ENCODE data around the gene PCSK6. TPM values are rescaled to one million over a fixed set of nuclear protein-coding genes. Genes with fewer than 3 reads are reported as not detected.

Gene PCSK6
- total and polyA plus RNA-seq, 2 experiments from 2014 or later: 0.38 TPM; not detected in 1

GRCh38 chr15:101254157-101255050 lies 235.1 kb downstream of the PCSK6 start:
- 81 to 83% methylated on average over 11 of the region's 11 CpGs for WGBS, 2 experiments (ENCODE audit: low coverage in 1 of 2, low lambda C conversion rate in 2 of 2, missing lambda C conversion rate in 2 of 2)
- no peak overlapping the region for H3K27ac ChIP-seq

More at GRCh38 chr15:101254157-101255050, 235.1 kb downstream of the PCSK6 start:
- in situ Hi-C loops (cut with MboI): loop anchor here (5.0 to 25.0 kb wide), 3 partner anchors 170 to 342 kb away; partner anchors contain the start of gene LRRK1
- H4K20me1 ChIP-seq (ENCODE audit: insufficient read depth): no peaks in the 10 kb centered on the region
- H3F3A ChIP-seq (ENCODE audit: insufficient read depth): peaks cover 20% of the 10 kb centered on the region
- H3K4me3 ChIP-seq: no peak overlapping the region
- TF ChIP-seq EZH2 (IDR thresholded peaks at IDR 0.05; ENCODE audit: insufficient read depth, poor library complexity, severe bottlenecking) (no peak), EZH2phosphoT487 (IDR thresholded peaks at IDR 0.05; ENCODE audit: insufficient read depth, low read depth) (no peak)
- H3K9me3 ChIP-seq (ENCODE audit: low read depth): no peaks in the 10 kb centered on the region
- no peaks in the 10 kb centered on the region for H3K27me3 ChIP-seq (replicated peaks; ENCODE audit: insufficient read depth)
- H2AFZ ChIP-seq: no peak overlapping the region
- H3K4me2 ChIP-seq (ENCODE audit: unreplicated experiment): no peak overlapping the region
- no peaks in the 10 kb centered on the region for H3K36me3 ChIP-seq (ENCODE audit: low read depth)
- H3K4me1 ChIP-seq (ENCODE audit: insufficient read depth): peaks cover 19% of the 10 kb centered on the region
- no peaks in the 10 kb centered on the region for H3K9me2 ChIP-seq (ENCODE audit: insufficient read depth)
- DNase-seq: no peak
- no peak overlapping the region; the same call in 1 of the 2 replicates for H3K9ac ChIP-seq
- peaks cover 22% of the 10 kb centered on the region for H3K79me2 ChIP-seq (ENCODE audit: insufficient read depth)

Other genes starting within 250 kb of the PCSK6 start
- gene CHSY1, start 237.7 kb downstream of the PCSK6 start, total RNA-seq (2014; rRNA removed; shearing (Covaris generic)): 29.8 and 31.3 TPM in 2 replicates
- 4.8 and 5.2 TPM in 2 replicates for gene CHSY1, start 237.7 kb downstream of the PCSK6 start, polyA plus RNA-seq (2016; fragmentation: Nextera tagmentation; extraction: Ambion mirVana)
- 98.7 and 98.9 TPM in 2 replicates for gene SELENOS, start 212.2 kb downstream of the PCSK6 start, total RNA-seq (2014; rRNA removed; shearing (Covaris generic))
- 142 TPM in 2 replicates for gene SELENOS, start 212.2 kb downstream of the PCSK6 start, polyA plus RNA-seq (2016; fragmentation: Nextera tagmentation; extraction: Ambion mirVana)
- 29.3 and 35.2 TPM in 2 replicates for gene SNRPA1, start 194.5 kb downstream of the PCSK6 start, total RNA-seq (2014; rRNA removed; shearing (Covaris generic))
- 67.7 and 70.4 TPM in 2 replicates for gene SNRPA1, start 194.5 kb downstream of the PCSK6 start, polyA plus RNA-seq (2016; fragmentation: Nextera tagmentation; extraction: Ambion mirVana)
- 49.0 and 68.7 TPM in 2 replicates for gene TM2D3, start 162.7 kb upstream of the PCSK6 start, total RNA-seq (2014; rRNA removed; shearing (Covaris generic))
- gene TM2D3, start 162.7 kb upstream of the PCSK6 start, polyA plus RNA-seq (2016; fragmentation: Nextera tagmentation; extraction: Ambion mirVana): 58.3 and 58.7 TPM in 2 replicates
- gene TARS3, start 234.8 kb upstream of the PCSK6 start, total RNA-seq (2014; rRNA removed; shearing (Covaris generic)): 7.9 and 9.5 TPM in 2 replicates
- gene TARS3, start 234.8 kb upstream of the PCSK6 start, polyA plus RNA-seq (2016; fragmentation: Nextera tagmentation; extraction: Ambion mirVana): 7.2 and 8.1 TPM in 2 replicates